ENCODE data around the gene SPAG16.

SPAG16 gene

DNA sequence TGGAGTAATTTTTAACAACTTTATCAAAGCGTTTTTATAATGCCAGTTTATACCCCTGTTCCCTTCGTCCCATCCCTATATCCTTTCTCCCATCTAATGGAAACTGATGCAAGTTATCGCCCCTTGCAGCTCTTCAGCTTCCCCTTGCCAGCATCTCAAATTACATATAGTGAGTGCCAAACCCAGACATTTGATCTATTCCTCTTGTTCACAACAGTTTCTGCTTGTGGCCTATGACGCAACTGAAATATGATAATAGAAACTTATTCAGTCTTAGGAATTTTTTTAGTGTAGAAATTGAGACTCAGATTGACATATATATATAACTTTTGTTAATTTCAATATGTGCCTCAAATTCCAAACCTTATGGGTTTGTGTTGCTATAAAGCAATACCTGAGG is 564.4 kb downstream of the SPAG16 start:
- H3K4me1 Mint-ChIP-seq = no peaks in the 10 kb centered on the region
- no peaks in the 10 kb centered on the region for H3K36me3 Mint-ChIP-seq
- no peaks in the 10 kb centered on the region for H3K27me3 Mint-ChIP-seq
- no peak overlapping the region for H3K27ac Mint-ChIP-seq
- H3K4me3 Mint-ChIP-seq = no peak overlapping the region
- no peaks in the 10 kb centered on the region for H3K9me3 Mint-ChIP-seq
- ATAC-seq (ENCODE audit: low read depth) (no peak), DNase-seq (ENCODE audit: low spot score in 2 of 2) (no peak)

DNA sequence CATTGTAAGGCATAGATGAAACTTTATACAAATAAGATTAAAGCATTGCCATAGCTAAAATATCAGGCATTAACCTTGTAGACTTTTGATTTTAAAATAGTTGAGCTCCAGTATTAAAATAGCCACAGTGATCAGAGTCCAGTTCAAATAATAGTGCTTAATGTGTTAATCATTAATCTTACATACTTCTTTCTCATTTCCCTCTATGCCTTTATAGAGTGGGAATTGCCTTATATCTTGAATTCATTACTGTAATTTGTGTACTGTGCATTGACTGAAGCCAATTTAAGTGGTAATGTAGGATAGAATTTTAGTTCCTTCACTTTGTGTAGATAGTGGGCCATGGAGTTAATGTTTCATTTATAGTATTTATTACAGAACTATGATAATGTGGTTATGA is 577.4 kb downstream of the SPAG16 start:
- DNase-seq (ENCODE audit: low spot score in 2 of 2) (no peak), ATAC-seq (ENCODE audit: low read depth) (no peak)
- Mint-ChIP-seq H3K9me3 (no peaks in the 10 kb centered on the region), H3K4me3 (no peak overlapping the region), H3K27ac (no peak overlapping the region), H3K27me3 (no peaks in the 10 kb centered on the region), H3K36me3 (no peaks in the 10 kb centered on the region), H3K4me1 (no peaks in the 10 kb centered on the region)

DNA sequence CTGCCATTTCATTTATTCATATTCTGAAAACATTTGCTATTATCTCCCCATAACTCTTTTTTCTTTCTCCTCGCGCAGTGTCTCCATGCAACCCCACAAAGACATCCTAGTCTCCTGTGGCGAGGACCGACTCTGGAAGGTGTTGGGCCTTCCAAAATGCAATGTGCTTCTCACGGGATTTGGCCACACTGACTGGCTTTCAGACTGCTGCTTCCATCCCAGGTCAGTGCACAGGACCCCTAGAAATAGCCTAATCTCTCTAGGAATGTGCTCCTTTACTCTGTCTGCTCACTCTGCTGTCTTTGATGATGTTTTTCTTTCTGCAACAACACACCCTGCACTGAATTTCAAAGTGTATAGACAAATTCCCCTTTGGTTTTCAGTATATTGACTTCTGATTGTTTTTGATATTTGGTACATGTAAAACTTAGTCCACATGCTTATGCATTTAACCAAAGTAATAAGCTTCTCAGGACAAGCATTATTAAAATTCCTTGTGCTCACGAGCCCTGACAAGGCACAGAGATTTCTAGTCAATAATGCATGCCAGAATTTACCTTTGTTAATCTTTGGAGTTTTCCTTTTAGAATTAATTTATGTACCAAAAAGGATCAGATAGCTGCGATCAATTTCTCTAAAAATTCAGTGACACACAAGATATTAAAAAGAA is 578.3 kb downstream of the SPAG16 start:
- Mint-ChIP-seq H3K9me3 (no peaks in the 10 kb centered on the region), H3K36me3 (no peaks in the 10 kb centered on the region), H3K27me3 (no peaks in the 10 kb centered on the region), H3K27ac (no peak overlapping the region), H3K4me1 (no peaks in the 10 kb centered on the region), H3K4me3 (no peak overlapping the region)
- no peak for DNase-seq (ENCODE audit: low spot score in 2 of 2)
- ATAC-seq (ENCODE audit: low read depth) = no peak

DNA sequence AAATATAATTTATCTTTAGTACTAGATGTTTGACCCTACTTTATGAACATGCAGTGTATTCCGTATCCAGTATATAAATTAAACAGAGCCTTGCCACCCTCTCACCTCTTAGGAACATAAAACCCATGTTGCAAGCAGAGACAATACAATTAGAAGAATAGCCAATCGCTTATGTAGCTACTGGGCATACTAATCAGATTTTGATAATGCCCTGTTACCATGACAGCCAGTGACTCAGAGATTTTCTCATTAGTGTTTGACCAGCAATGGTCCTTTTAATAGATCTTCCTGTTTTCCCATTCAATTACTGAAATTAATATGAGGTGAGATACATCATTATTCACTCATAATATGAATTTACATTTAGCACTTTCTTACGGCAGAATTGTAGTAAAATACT is 579.3 kb downstream of the SPAG16 start:
- ATAC-seq (ENCODE audit: low read depth) (no peak), DNase-seq (ENCODE audit: low spot score in 2 of 2) (no peak)
- Mint-ChIP-seq H3K9me3 (no peaks in the 10 kb centered on the region), H3K4me3 (no peak overlapping the region), H3K36me3 (no peaks in the 10 kb centered on the region), H3K27me3 (no peaks in the 10 kb centered on the region), H3K4me1 (no peaks in the 10 kb centered on the region), H3K27ac (no peak overlapping the region)

DNA sequence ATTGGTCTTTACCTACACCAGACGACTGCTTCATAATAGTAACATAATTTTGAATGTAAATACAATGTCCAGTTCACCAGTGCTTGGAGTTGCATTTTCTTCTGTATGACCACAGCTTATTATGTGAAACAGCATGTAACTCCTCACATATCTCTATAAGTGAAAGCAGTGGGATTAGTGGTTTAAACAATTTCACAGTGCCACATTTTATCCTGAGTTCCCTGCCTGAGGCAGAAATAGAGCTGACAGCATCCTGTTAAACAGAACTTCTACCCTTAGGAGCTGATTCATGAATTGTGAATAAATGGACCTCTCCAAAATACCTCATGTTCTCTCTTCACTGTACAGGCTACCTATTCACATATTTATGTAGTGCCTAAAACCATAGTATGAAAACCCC is 584.3 kb downstream of the SPAG16 start:
- DNase-seq (ENCODE audit: low spot score in 2 of 2) (no peak), ATAC-seq (ENCODE audit: low read depth) (no peak)
- H3K4me3 Mint-ChIP-seq = no peak overlapping the region
- H3K4me1 Mint-ChIP-seq = no peaks in the 10 kb centered on the region
- H3K27ac Mint-ChIP-seq = no peak overlapping the region
- no peaks in the 10 kb centered on the region for H3K9me3 Mint-ChIP-seq
- H3K27me3 Mint-ChIP-seq = no peaks in the 10 kb centered on the region
- H3K36me3 Mint-ChIP-seq = no peaks in the 10 kb centered on the region

DNA sequence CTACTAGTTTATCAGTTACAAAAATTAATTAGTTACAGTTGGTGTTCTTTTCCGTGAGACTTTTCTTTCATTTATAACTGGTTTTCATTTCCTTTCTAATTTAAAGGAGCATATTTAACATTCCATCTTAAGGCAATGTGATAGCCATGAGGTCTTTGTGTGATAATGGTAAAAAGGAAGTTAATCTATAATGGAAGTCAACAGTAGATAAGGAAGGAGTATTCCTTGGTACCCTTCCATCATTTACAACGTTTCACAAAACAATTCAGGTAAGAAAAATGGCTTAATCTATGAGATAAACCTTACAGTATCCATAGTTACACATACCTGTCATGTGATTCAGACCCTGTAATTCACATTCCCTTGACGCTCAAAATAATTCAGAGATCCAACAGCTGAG is 601.2 kb downstream of the SPAG16 start:
- no peaks in the 10 kb centered on the region for H3K9me3 Mint-ChIP-seq
- DNase-seq (ENCODE audit: low spot score in 2 of 2) (no peak), ATAC-seq (ENCODE audit: low read depth) (no peak)
- no peaks in the 10 kb centered on the region for H3K4me1 Mint-ChIP-seq
- no peak overlapping the region for H3K4me3 Mint-ChIP-seq
- no peaks in the 10 kb centered on the region for H3K36me3 Mint-ChIP-seq
- no peaks in the 10 kb centered on the region for H3K27me3 Mint-ChIP-seq
- H3K27ac Mint-ChIP-seq = no peak overlapping the region

DNA sequence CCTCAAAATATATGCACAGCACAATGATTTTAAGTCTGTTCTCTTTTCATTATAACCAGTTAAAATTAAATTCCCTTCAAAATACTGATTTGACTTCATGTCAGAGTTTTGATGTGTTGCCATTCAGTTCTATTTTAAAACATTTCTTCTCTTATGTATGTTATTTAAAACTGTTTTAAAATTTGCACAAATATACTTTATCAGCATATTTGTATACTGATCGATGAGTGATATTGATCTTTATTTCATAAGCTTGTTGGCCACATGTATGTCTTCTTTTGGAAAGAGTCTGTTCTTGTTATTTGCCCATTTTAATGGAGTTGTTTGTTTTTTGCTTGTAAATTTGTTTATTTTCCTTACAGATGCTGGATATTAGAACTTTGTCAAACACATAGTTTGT is 630.2 kb downstream of the SPAG16 start:
- H3K4me1 Mint-ChIP-seq = no peaks in the 10 kb centered on the region
- no peak overlapping the region for H3K4me3 Mint-ChIP-seq

DNA sequence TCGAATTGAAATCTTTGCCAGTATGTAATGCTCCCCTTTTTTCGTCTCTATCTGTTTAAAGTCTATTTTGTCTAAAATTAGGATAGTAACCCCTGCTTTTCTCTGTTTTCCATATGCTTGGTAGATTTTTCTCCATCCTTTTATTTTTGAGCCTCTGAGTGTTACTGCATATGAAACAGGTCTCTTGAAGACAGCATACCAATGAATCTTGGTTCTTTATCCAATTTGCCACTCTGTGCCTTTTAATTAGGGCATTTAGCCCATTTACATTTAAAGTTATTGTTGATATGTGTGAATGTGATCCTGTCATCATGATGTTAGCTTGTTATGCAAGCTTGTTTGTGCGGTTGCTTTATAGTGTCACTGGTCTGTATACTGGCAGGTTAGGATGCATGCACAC is 635.8 kb downstream of the SPAG16 start:
- H3K27me3 Mint-ChIP-seq = no peaks in the 10 kb centered on the region
- no peak overlapping the region for H3K27ac Mint-ChIP-seq
- no peaks in the 10 kb centered on the region for H3K4me1 Mint-ChIP-seq
- ATAC-seq (ENCODE audit: low read depth) (no peak), DNase-seq (ENCODE audit: low spot score in 2 of 2) (no peak)
- peaks cover 16% of the 10 kb centered on the region for H3K9me3 Mint-ChIP-seq
- no peak overlapping the region for H3K4me3 Mint-ChIP-seq
- H3K36me3 Mint-ChIP-seq = no peaks in the 10 kb centered on the region

More for the DNA sequence above, 630.2 kb downstream of the SPAG16 start:
- Mint-ChIP-seq H3K27ac (no peak overlapping the region), H3K9me3 (peaks cover 6% of the 10 kb centered on the region), H3K36me3 (no peaks in the 10 kb centered on the region), H3K27me3 (no peaks in the 10 kb centered on the region)
- ATAC-seq (ENCODE audit: low read depth) (no peak), DNase-seq (ENCODE audit: low spot score in 2 of 2) (no peak)

DNA sequence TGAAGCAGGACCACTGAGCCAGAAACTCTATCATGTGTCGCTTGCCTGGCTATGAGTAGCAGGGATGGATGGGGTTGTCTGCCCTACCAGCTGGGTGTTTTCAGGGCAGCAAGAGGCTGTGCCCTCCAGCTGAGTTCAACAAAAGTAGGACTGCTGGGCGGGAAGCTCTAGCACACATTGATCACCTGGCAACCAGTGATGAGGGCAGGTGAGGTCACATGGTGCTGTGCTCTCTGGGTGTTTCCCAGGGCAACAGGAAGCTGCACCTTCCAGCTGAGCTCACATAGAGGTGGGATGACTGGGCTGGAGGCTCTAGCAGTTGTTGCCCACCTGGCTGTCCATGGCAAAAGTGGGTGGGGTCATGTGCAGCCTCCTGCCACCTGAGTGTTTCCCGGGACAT is 639.3 kb downstream of the SPAG16 start:
- DNase-seq (ENCODE audit: low spot score in 2 of 2) (no peak), ATAC-seq (ENCODE audit: low read depth) (no peak)
- Mint-ChIP-seq H3K4me3 (no peak overlapping the region), H3K36me3 (no peaks in the 10 kb centered on the region), H3K9me3 (peaks cover 14% of the 10 kb centered on the region), H3K27ac (no peak overlapping the region), H3K27me3 (no peaks in the 10 kb centered on the region), H3K4me1 (no peaks in the 10 kb centered on the region)

DNA sequence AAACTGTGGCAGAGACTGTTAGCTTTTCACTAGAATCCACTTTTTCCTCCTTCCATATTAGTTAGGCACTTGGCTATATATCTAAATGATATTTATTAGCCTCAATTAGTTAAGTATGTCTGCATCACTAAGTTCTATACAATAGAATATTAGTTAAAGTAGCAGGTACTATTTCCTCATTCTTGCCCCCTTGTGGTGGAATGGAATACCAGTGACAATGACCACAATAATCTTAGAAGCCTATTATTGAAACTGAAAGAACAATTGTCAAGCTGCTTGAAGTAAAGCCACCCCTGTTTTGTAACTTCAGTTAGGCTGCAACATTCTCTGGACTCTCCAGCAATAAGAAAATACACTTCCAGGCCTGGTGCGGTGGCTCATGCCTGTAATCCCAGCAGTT is 650.3 kb downstream of the SPAG16 start:
- no peaks in the 10 kb centered on the region for H3K4me1 Mint-ChIP-seq
- no peaks in the 10 kb centered on the region for H3K27me3 Mint-ChIP-seq
- ATAC-seq (ENCODE audit: low read depth) = peak; percentile 53
- H3K4me3 Mint-ChIP-seq = no peak overlapping the region
- DNase-seq (ENCODE audit: low spot score in 2 of 2) = peak in 1 of 2 donors; percentile 18
- H3K9me3 Mint-ChIP-seq = no peaks in the 10 kb centered on the region
- H3K36me3 Mint-ChIP-seq = no peaks in the 10 kb centered on the region
- H3K27ac Mint-ChIP-seq = no peak overlapping the region

DNA sequence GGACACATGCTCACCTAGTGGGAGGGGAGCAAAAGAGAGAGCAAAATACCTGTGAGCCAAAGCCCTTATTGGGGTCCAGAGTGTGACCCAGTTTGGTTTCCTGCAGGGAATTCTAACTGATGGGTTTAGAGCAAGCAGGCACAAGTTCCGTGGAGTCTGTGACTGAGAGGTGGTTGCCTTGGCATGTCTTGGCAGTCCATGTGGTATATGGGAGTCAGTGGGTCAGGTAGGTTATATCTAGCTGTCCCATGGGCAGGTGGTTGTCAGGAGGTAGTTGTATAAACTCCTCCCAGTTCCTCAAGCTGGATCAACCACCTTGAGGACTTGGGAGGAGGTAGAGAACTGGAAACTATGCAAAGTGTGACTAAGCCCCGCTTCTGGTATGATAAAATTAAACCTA is 673.8 kb downstream of the SPAG16 start:
- no peaks in the 10 kb centered on the region for H3K36me3 Mint-ChIP-seq
- H3K27ac Mint-ChIP-seq = no peak overlapping the region
- ATAC-seq (ENCODE audit: low read depth) (no peak), DNase-seq (ENCODE audit: low spot score in 2 of 2) (no peak)
- peaks cover 1% of the 10 kb centered on the region for H3K9me3 Mint-ChIP-seq
- no peak overlapping the region for H3K4me3 Mint-ChIP-seq
- no peaks in the 10 kb centered on the region for H3K27me3 Mint-ChIP-seq
- peaks cover 2% of the 10 kb centered on the region for H3K4me1 Mint-ChIP-seq

DNA sequence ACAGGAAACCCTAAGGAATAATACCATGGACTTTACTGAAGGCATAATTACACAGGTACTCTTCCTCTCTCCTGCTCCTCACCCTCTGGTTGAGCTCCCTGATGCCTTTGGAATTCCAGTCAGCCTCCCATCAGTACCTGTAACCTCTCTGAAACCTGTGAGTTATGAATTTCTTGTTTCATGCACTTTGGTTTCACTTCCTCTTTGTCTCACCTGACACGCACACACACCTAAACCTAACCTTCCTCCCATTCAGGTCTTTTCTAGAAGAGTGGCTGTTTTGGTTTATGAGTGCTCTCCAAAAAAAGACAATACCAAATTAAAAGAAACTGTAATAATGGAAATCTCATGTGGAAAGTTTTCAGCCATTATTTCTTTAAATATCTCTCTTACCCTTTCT is 675.3 kb downstream of the SPAG16 start:
- peaks cover 2% of the 10 kb centered on the region for H3K4me1 Mint-ChIP-seq
- no peak overlapping the region for H3K27ac Mint-ChIP-seq
- no peak overlapping the region for H3K4me3 Mint-ChIP-seq
- no peaks in the 10 kb centered on the region for H3K27me3 Mint-ChIP-seq
- ATAC-seq (ENCODE audit: low read depth) (peak; percentile 31), DNase-seq (ENCODE audit: low spot score in 2 of 2) (no peak)
- H3K36me3 Mint-ChIP-seq = no peaks in the 10 kb centered on the region
- peaks cover 1% of the 10 kb centered on the region for H3K9me3 Mint-ChIP-seq

DNA sequence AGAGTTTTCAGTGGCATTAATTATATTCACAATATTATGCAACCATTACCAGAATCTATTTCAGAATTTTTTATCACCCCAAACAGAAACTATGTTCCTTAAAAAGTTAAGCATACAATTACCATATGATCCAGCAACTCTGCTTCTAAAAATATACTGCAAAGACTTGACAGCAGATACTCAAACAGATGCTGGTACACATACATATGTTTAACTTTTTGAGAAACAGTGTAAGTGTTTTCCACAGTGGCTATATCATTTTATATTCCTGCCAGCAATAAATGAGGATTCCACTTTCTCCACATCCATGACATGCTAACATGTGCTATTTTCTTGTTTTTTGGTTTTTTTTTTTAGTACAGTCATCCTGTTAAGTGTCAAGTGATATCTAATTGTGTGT is 687.3 kb downstream of the SPAG16 start:
- ATAC-seq (ENCODE audit: low read depth) = no peak
- H3K27me3 Mint-ChIP-seq = no peaks in the 10 kb centered on the region
- no peak for DNase-seq (ENCODE audit: low spot score in 2 of 2)
- H3K9me3 Mint-ChIP-seq = no peaks in the 10 kb centered on the region
- no peaks in the 10 kb centered on the region for H3K36me3 Mint-ChIP-seq
- no peaks in the 10 kb centered on the region for H3K4me1 Mint-ChIP-seq
- no peak overlapping the region for H3K4me3 Mint-ChIP-seq
- H3K27ac Mint-ChIP-seq = no peak overlapping the region

DNA sequence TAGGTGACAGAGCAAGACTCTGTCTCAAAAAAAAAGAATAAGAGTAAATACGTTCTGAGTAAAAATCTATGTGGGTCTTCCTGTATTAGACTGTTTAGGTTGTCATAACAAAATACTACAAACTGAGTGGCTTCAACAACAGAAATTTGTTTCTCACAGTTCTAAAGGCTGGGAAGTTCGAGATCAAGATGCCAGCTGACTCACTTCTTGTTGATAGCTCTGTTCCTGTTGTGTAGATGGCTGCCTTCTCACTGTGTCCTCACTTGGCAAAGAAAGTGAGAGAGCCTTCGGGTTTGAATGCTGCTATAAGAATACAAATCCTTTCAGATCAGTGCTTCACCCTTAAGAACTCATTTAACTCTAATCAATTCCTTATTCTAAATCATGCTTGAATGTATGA is 696.6 kb downstream of the SPAG16 start:
- no peaks in the 10 kb centered on the region for H3K9me3 Mint-ChIP-seq
- no peak overlapping the region for H3K4me3 Mint-ChIP-seq
- peaks cover 1% of the 10 kb centered on the region for H3K27me3 Mint-ChIP-seq
- no peaks in the 10 kb centered on the region for H3K4me1 Mint-ChIP-seq
- no peak for DNase-seq (ENCODE audit: low spot score in 2 of 2)
- no peak for ATAC-seq (ENCODE audit: low read depth)
- no peaks in the 10 kb centered on the region for H3K36me3 Mint-ChIP-seq
- H3K27ac Mint-ChIP-seq = no peak overlapping the region

DNA sequence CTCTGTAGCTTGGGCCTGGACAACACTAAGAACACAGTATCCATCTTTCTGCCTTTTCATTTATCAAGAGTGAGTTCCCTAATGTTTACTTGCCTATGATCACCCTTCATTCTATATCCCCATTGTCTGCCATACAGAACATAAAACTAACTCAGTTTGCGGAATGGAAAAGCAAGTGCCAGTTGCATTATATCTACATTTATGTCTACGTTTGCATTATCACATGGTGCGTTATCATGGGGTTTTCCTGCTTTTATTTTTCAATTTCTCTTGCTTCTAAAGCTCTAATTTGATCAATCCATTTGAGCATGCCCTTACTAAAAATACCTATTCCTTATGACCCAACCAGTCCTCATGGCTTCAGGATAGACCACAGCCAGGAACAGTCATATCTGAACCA is 704.9 kb downstream of the SPAG16 start:
- ATAC-seq (ENCODE audit: low read depth) = no peak
- no peaks in the 10 kb centered on the region for H3K36me3 Mint-ChIP-seq
- H3K27me3 Mint-ChIP-seq = no peaks in the 10 kb centered on the region
- peaks cover 2% of the 10 kb centered on the region for H3K9me3 Mint-ChIP-seq
- no peak overlapping the region for H3K4me3 Mint-ChIP-seq
- H3K4me1 Mint-ChIP-seq = no peaks in the 10 kb centered on the region
- no peak overlapping the region for H3K27ac Mint-ChIP-seq
- no peak for DNase-seq (ENCODE audit: low spot score in 2 of 2)

All from memory B cell (primary cell).